Neural cell (in vitro differentiated cells): Measurements from ENCODE around the gene SP100.

Experiments
- CTCF ChIP-seq: fragments of 450-650 bp; IDR thresholded peaks from 2 replicates; pipeline ENCODE4 v1.5.1; 2014; ENCODE audit warnings: antibody characterized with exemption, mild to moderate bottlenecking, moderate library complexity; ENCODE audit not compliant: poor library complexity, severe bottlenecking
- RAD21 ChIP-seq: fragments of 450-650 bp; conservative IDR thresholded peaks from 2 replicates; pipeline ENCODE4 v1.6.1; 2014; ENCODE audit warnings: antibody characterized with exemption, mild to moderate bottlenecking, moderate library complexity

GRCh38 chr2:230422149-230422548 lies 6.1 kb downstream of the SP100 start:
- TF ChIP-seq CTCF (no peak), RAD21 (no peak)
